ENCODE measurements around the gene DUS2. TPM values are rescaled to one million over a fixed set of nuclear protein-coding genes. Genes with fewer than 3 reads are reported as not detected.

The DUS2 gene
- total RNA-seq, 1 donor from 2014 or later = 22.9 TPM

DNA sequence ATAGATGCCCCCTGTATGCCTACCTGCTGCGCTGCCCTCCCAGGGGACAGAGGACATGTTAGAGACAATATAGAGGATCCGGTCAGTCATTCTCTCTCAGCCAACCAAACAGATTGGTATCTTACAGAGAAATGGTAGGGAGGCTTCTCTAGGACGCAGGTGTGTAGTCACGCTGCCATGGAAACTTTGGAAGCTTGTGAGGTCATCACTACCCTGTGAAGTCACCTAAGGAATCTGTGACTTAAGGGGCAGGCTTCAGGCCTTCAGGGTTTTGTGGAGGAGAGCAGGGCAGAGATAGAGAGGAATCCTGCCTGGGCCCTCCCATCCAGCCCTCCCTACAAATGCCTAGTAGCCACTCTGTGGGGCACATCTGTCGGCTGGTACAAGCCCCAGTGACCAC is 7.4 kb upstream of the DUS2 start, which contains the start of gene DPEP2NB:
Gene DPEP2NB, minus strand, starts transcription at position 231 of the 400 bp plus-strand sequence. Its CDS starts 141 bp downstream, at position 90.
- peaks cover 3% of the 10 kb centered on the region for H3K4me1 Mint-ChIP-seq
- no peaks in the 10 kb centered on the region for H3K36me3 ChIP-seq

DNA sequence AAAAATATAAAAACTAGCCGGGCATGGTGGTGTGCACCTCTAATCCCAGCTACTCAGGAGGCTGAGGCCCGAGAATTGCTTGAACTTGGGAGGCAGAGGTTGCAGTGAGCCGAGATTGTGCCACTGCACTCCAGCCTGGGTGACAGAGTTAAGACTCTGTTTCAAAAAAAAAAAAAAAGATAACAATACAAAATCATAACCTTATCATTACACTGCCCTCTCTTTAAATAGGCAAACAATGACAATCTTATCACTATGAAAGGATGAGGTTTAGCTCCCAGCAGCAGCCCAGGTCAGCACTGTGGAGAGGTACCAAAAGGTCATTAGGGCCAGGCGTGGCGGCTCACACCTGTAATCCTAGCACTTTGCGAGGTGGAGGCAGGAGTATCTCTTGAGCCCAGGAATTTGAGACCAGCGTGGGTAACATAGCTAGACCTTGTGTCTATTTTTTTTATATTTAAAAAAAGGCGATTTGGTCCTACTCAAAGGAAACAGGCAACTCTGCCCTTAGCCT is 3.9 kb upstream of the DUS2 start:
- Histone ChIP-seq H3K9ac (no peak overlapping the region), H3K4me2 (no peak overlapping the region), H4K20me1 (ENCODE audit: low read depth) (peaks cover 7% of the 10 kb centered on the region), H3K9me3 (ENCODE audit: low read depth) (no peaks in the 10 kb centered on the region), H3K27me3 (no peaks in the 10 kb centered on the region), H3K36me3 (peaks cover 4% of the 10 kb centered on the region), H3K4me1 (peaks cover 16% of the 10 kb centered on the region), H3K79me2 (ENCODE audit: low read depth) (peaks cover 32% of the 10 kb centered on the region), H3F3A (ENCODE audit: low read depth) (peaks cover 6% of the 10 kb centered on the region), H3K27ac (no peak overlapping the region), H2AFZ (replicated peaks) (no peak overlapping the region), H3K4me3 (no peak overlapping the region)
- H3K4me1 Mint-ChIP-seq = peaks cover 23% of the 10 kb centered on the region
- TF ChIP-seq, protein P1, sequence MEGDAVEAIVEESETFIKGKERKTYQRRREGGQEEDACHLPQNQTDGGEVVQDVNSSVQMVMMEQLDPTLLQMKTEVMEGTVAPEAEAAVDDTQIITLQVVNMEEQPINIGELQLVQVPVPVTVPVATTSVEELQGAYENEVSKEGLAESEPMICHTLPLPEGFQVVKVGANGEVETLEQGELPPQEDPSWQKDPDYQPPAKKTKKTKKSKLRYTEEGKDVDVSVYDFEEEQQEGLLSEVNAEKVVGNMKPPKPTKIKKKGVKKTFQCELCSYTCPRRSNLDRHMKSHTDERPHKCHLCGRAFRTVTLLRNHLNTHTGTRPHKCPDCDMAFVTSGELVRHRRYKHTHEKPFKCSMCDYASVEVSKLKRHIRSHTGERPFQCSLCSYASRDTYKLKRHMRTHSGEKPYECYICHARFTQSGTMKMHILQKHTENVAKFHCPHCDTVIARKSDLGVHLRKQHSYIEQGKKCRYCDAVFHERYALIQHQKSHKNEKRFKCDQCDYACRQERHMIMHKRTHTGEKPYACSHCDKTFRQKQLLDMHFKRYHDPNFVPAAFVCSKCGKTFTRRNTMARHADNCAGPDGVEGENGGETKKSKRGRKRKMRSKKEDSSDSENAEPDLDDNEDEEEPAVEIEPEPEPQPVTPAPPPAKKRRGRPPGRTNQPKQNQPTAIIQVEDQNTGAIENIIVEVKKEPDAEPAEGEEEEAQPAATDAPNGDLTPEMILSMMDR (IDR thresholded peaks at IDR 0.05) = no peak
- TF ChIP-seq EZH2 (IDR thresholded peaks at IDR 0.05) (no peak), EZH2phosphoT487 (IDR thresholded peaks at IDR 0.05) (no peak)
- peaks cover 3% of the 10 kb centered on the region for H3K36me3 Mint-ChIP-seq
- no peak overlapping the region for H3K4me3 Mint-ChIP-seq
- no peaks in the 10 kb centered on the region for H3K9me3 Mint-ChIP-seq
- no peak for DNase-seq (ENCODE audit: low spot score)
- peaks cover 10% of the 10 kb centered on the region for H3K27me3 Mint-ChIP-seq (ENCODE audit: insufficient read depth, low read depth)
- no peak overlapping the region for H3K27ac Mint-ChIP-seq

More for the DNA sequence above, 7.4 kb upstream of the DUS2 start, which contains the start of gene DPEP2NB:
- no peak within 1 kb of the TSS for H3K9ac ChIP-seq
- no peaks in the 10 kb centered on the region for H4K20me1 ChIP-seq (ENCODE audit: low read depth)
- no peak within 1 kb of the TSS for H3K4me3 ChIP-seq
- no peaks in the 10 kb centered on the region for H3K79me2 ChIP-seq (ENCODE audit: low read depth)
- Mint-ChIP-seq H3K27ac (peak within 1 kb of the TSS; percentile 68), H3K36me3 (no peaks in the 10 kb centered on the region), H3K9me3 (no peaks in the 10 kb centered on the region), H3K4me3 (no peak within 1 kb of the TSS), H3K27me3 (ENCODE audit: insufficient read depth, low read depth) (peaks cover 9% of the 10 kb centered on the region)
- H3K4me2 ChIP-seq = no peak within 1 kb of the TSS
- no peaks in the 10 kb centered on the region for H3K9me3 ChIP-seq (ENCODE audit: low read depth)
- TF ChIP-seq EZH2 (IDR thresholded peaks at IDR 0.05) (no peak), EZH2phosphoT487 (IDR thresholded peaks at IDR 0.05) (no peak)
- TF ChIP-seq, protein P1 (IDR thresholded peaks at IDR 0.05) = no peak
- no peak within 1 kb of the TSS for H3K27ac ChIP-seq
- H3F3A ChIP-seq (ENCODE audit: low read depth) = no peaks in the 10 kb centered on the region
- H3K27me3 ChIP-seq = no peaks in the 10 kb centered on the region
- no peaks in the 10 kb centered on the region for H3K4me1 ChIP-seq
- DNase-seq (ENCODE audit: low spot score) = no peak
- H2AFZ ChIP-seq (replicated peaks) = no peak within 1 kb of the TSS

DNA sequence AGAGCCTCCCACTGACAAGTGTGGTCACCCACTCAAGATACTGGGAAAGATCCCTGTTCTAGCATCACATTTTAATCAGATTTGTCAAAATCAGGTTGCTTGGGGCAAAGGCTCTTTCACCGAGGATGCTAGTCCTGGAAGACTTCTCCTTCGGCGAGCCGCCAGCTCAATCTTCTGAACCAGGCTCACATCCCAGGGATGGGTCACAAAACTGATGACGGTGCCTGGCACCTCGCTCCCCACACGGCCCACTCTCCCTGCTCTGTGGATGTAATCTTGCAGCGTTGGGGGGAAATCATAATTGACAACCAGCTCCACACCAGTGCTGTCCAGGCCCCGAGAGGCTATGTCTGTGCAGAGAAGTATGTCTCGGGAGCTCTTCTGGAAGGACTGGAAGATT is 1.6 kb upstream of the DUS2 start:
- Histone ChIP-seq H3K79me2 (ENCODE audit: low read depth) (peaks cover 52% of the 10 kb centered on the region), H3K9ac (no peak overlapping the region), H3K9me3 (ENCODE audit: low read depth) (no peaks in the 10 kb centered on the region), H3K4me3 (peak overlapping the region; percentile 81), H3K4me2 (peak overlapping the region; percentile 96), H2AFZ (replicated peaks) (no peak overlapping the region), H3F3A (ENCODE audit: low read depth) (peaks cover 6% of the 10 kb centered on the region), H4K20me1 (ENCODE audit: low read depth) (peaks cover 7% of the 10 kb centered on the region), H3K27ac (no peak overlapping the region), H3K4me1 (peaks cover 18% of the 10 kb centered on the region), H3K36me3 (peaks cover 4% of the 10 kb centered on the region), H3K27me3 (no peaks in the 10 kb centered on the region)
- Mint-ChIP-seq H3K9me3 (no peaks in the 10 kb centered on the region), H3K27ac (no peak overlapping the region), H3K4me3 (peak overlapping the region; percentile 100), H3K4me1 (peaks cover 22% of the 10 kb centered on the region), H3K36me3 (peaks cover 3% of the 10 kb centered on the region), H3K27me3 (ENCODE audit: insufficient read depth, low read depth) (peaks cover 3% of the 10 kb centered on the region)
- TF ChIP-seq, protein P1 (IDR thresholded peaks at IDR 0.05) = no peak
- no peak for TF ChIP-seq EZH2 (IDR thresholded peaks at IDR 0.05)
- TF ChIP-seq EZH2phosphoT487 (IDR thresholded peaks at IDR 0.05) = no peak
- DNase-seq (ENCODE audit: low spot score) = no peak
